Tibial nerve (tissue), 4 donors: ENCODE measurements around the gene CETN1. TPM values are rescaled to one million over a fixed set of nuclear protein-coding genes. Genes with fewer than 3 reads are reported as not detected.

Experiments
- DNase-seq, 2 donors: peaks; one replicate each; pipeline ENCODE4 v3.0.0-alpha.2; 2019; ENCODE audit warnings: low spot score in 2 of 2
- H3K27ac ChIP-seq, 4 donors: fragments of 200-600 bp; sonication (generic) in 3 of 4; one replicate each; pipeline ENCODE4 v1.5.1; 2017 to 2019; ENCODE audit warnings: mild to moderate bottlenecking in 1 of 4
- H3K27me3 ChIP-seq, 2 donors: fragments of 200-600 bp; sonication (generic) in 1 of 2; one replicate each; pipeline versions ENCODE4 v1.5.1 to v1.6.0; 2017 to 2019
- H3K36me3 ChIP-seq, 3 donors: fragments of 200-600 bp; sonication (generic); one replicate each; pipeline ENCODE4 v1.5.1; 2018 to 2019
- H3K4me1 ChIP-seq, 4 donors: fragments of 200-600 bp; sonication (generic) in 3 of 4; one replicate each; pipeline ENCODE4 v1.5.1; 2017 to 2019
- H3K4me3 ChIP-seq, 4 donors: fragments of 200-600 bp; sonication (generic) in 3 of 4; one replicate each; pipeline ENCODE4 v1.5.1; 2017 to 2019; ENCODE audit warnings: mild to moderate bottlenecking in 1 of 4, moderate library complexity in 1 of 4
- H3K9me3 ChIP-seq, 4 donors: fragments of 200-600 bp; sonication (generic) in 3 of 4; one replicate each; pipeline ENCODE4 v1.5.1; 2017 to 2019
- EP300 ChIP-seq, 2 donors: sonication (generic); formaldehyde crosslinking; IDR thresholded peaks; one replicate each; pipeline ENCODE4 v1.6.1; 2017; ENCODE audit warnings: antibody characterized with exemption in 2 of 2, mild to moderate bottlenecking in 1 of 2
- POLR2A ChIP-seq, 2 donors: fragments of 450-650 bp; IDR thresholded peaks; one replicate each; pipeline ENCODE4 v1.6.1; 2017; ENCODE audit warnings: antibody characterized with exemption in 2 of 2, mild to moderate bottlenecking in 2 of 2, moderate library complexity in 2 of 2
- WGBS, 2 donors: methylation state at CpG; one replicate each; pipeline ENCODE4 v1.1.5; 2018; 5-methylcytosine and 5-hydroxymethylcytosine counted together
- total RNA-seq, 4 donors: library from RNA; depleted of rRNA; stranded (reverse); fragments of >200 nt; gene quantifications; one replicate each; pipeline ENCODE4 v1.1.0, GENCODE V29; 2016
- TF ChIP-seq, protein P1 (sequence below), 5 experiments: fragments of 200-600 bp in 3 of 5; fragments of 450-650 bp in 2 of 5; sonication (generic) in 3 of 5; IDR thresholded peaks; one replicate each; pipeline ENCODE4 v1.5.1; 2016 to 2019; ENCODE audit warnings: antibody characterized with exemption in 5 of 5, mild to moderate bottlenecking in 3 of 5, moderate library complexity in 2 of 5

Gene CETN1
- total RNA-seq, 4 donors from 2014 or later = not detected

DNA sequence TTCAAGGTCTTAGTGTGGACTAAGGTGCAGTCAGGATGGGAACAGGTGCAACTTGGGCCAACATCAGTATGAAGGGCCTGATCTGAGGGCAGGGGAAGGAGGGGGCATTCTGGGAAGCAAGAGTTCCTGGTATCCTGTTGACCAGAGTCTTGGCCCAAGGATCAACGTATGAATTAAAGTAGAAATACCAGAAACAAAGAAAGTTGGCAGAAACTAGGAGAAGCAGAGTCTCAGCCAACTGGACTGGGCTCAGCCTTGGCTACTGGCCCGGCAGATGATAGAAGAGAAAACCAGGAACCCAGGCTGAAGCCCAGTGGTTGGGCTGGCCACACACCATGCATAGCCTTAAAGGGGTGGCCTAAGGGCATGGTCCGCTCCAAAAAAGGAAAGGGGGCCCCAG is 2.3 kb downstream of the CETN1 start:
- H3K4me1 ChIP-seq = no peaks in the 10 kb centered on the region
- whole genome bisulfite sequencing, 2 donors = 42 to 50% methylated on average over 3 of the region's 3 CpGs
- no peak overlapping the region for H3K27ac ChIP-seq
- H3K27me3 ChIP-seq = no peaks in the 10 kb centered on the region
- peaks cover 0 to 14% (median 0%) of the 10 kb centered on the region in 4 donors for H3K9me3 ChIP-seq
- DNase-seq = no peak
- no peaks in the 10 kb centered on the region for H3K36me3 ChIP-seq
- TF ChIP-seq POLR2A (IDR thresholded peaks at IDR 0.05) = no peak
- TF ChIP-seq, protein P1, sequence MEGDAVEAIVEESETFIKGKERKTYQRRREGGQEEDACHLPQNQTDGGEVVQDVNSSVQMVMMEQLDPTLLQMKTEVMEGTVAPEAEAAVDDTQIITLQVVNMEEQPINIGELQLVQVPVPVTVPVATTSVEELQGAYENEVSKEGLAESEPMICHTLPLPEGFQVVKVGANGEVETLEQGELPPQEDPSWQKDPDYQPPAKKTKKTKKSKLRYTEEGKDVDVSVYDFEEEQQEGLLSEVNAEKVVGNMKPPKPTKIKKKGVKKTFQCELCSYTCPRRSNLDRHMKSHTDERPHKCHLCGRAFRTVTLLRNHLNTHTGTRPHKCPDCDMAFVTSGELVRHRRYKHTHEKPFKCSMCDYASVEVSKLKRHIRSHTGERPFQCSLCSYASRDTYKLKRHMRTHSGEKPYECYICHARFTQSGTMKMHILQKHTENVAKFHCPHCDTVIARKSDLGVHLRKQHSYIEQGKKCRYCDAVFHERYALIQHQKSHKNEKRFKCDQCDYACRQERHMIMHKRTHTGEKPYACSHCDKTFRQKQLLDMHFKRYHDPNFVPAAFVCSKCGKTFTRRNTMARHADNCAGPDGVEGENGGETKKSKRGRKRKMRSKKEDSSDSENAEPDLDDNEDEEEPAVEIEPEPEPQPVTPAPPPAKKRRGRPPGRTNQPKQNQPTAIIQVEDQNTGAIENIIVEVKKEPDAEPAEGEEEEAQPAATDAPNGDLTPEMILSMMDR (IDR thresholded peaks at IDR 0.05) = no peak
- TF ChIP-seq EP300 (IDR thresholded peaks at IDR 0.05) = no peak
- H3K4me3 ChIP-seq = no peak overlapping the region

DNA sequence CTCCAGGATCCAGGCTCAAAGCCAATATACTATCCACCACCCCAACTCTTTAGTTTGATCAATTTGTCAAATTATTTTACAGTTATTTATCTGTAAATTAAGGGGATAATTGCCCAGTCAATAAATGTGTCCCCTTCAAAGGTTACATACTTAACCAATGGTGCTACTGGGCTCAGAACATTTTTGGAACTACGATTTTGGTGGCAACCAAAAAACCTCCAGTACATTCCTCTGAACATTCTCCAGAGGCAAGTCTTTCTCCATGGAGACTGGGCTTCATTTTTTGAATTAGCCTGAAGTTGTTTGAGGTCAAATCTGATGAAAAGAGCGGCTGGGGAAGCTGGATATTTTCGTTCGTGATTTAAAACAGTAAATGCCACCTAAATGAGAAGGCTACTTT is 14.9 kb downstream of the CETN1 start:
- Histone ChIP-seq H3K4me1 (peaks cover 0 to 11% (median 0%) of the 10 kb centered on the region in 4 donors), H3K27me3 (peaks cover 0 to 17% of the 10 kb centered on the region in 2 donors), H3K36me3 (no peaks in the 10 kb centered on the region), H3K27ac (no peak overlapping the region), H3K4me3 (no peak overlapping the region), H3K9me3 (peaks cover 0 to 8% (median 0%) of the 10 kb centered on the region in 4 donors)
- no peak for DNase-seq
- TF ChIP-seq, protein P1 (IDR thresholded peaks at IDR 0.05) = no peak
- no peak for TF ChIP-seq EP300 (IDR thresholded peaks at IDR 0.05)
- no peak for TF ChIP-seq POLR2A (IDR thresholded peaks at IDR 0.05)
- WGBS, 2 donors = 35 to 38% methylated on average over 4 of the region's 4 CpGs

DNA sequence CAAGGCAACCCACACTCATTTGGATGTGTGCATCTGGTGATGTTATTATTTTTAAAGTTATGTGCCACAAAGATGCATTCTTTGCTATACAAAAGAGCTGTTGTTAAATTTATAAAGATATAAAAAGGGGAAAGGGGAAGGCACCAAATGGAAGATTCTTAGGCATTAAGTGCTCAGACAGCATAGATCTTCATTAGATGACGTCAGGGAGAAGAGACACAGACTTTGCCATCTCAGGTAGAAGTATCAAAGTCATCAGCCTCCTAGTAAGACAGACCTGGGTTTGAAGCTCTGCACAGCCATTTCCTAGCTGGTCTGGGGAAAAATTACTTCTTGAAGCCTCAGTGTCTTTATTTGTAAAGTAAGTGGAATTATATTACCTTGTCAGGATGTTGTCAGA is 15.4 kb downstream of the CETN1 start:
- H3K36me3 ChIP-seq = no peaks in the 10 kb centered on the region
- peaks cover 0 to 17% of the 10 kb centered on the region in 2 donors for H3K27me3 ChIP-seq
- no peak overlapping the region for H3K4me3 ChIP-seq
- DNase-seq = no peak
- TF ChIP-seq POLR2A (IDR thresholded peaks at IDR 0.05) (no peak), EP300 (IDR thresholded peaks at IDR 0.05) (no peak)
- TF ChIP-seq, protein P1 (IDR thresholded peaks at IDR 0.05) = no peak
- peaks cover 0 to 3% (median 0%) of the 10 kb centered on the region in 4 donors for H3K9me3 ChIP-seq
- WGBS, 2 donors = 41 to 48% methylated on average over 1 of the region's 1 CpG
- H3K4me1 ChIP-seq = peaks cover 0 to 11% (median 0%) of the 10 kb centered on the region in 4 donors
- H3K27ac ChIP-seq = no peak overlapping the region

DNA sequence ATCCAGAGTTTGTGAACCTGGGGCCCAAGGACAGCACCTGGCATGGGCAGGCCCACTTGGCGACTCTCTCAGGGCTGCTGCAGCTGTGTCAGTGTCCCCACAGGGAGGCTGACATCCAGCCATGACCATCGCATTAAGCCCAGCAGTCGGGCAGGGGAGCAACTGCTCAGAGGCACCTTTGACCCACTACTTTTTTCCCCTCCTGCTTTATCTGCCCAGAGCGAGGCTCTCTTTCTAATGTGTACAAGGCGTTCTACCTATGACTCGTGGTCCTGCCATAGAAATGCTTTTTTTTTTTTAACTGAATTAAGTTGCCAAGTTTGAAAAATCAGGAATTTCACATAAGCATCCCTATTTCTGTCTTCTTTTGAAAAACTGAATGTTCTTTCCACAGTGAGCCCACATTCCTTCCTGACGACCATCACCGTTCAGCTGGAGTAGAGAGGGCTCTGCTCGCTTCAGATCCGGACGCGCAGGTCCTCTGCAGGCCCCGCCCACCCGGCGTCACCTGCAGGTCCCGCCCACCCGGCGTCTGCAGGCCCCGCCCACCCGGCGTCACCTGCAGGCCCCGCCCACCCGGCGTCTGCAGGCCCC is 16.2 kb downstream of the CETN1 start:
- peak overlapping the region in 1 of 4 donors; percentile 41 for H3K4me3 ChIP-seq
- no peak for DNase-seq
- H3K36me3 ChIP-seq = no peaks in the 10 kb centered on the region
- 15 to 28% methylated on average over 18 to 24 of the region's 24 CpGs for WGBS, 2 donors
- H3K9me3 ChIP-seq = no peaks in the 10 kb centered on the region
- TF ChIP-seq, protein P1 (IDR thresholded peaks at IDR 0.05) = no peak
- no peak for TF ChIP-seq EP300 (IDR thresholded peaks at IDR 0.05)
- no peak for TF ChIP-seq POLR2A (IDR thresholded peaks at IDR 0.05)
- no peak overlapping the region for H3K27ac ChIP-seq
- peaks cover 0 to 17% of the 10 kb centered on the region in 2 donors for H3K27me3 ChIP-seq
- peaks cover 0 to 11% (median 0%) of the 10 kb centered on the region in 4 donors for H3K4me1 ChIP-seq

DNA sequence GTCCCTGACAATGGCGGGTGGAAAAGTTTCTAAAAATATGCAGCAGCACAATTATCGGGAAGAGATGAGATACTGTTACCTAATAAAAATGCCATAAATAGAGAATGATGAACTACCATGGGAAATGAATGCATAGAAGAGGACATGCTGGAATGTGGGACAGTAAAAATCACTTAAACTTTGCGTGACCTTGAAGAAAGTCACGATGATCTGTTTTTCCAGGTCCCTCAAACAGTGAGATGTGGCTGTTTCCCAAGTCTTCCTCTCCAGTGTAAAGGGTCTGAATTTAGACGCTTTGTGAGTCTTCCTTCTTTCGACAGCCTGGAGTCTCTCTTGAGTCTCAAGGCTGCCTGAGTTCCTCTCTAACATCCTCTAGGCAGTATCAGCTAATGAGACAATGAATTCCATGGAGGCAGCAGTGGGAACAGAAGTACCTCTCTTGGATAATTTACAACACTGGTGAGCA is 18.0 kb downstream of the CETN1 start:
- Histone ChIP-seq H3K4me1 (peaks cover 0 to 11% (median 0%) of the 10 kb centered on the region in 4 donors), H3K27me3 (peaks cover 0 to 17% of the 10 kb centered on the region in 2 donors), H3K27ac (no peak overlapping the region), H3K4me3 (no peak overlapping the region), H3K36me3 (no peaks in the 10 kb centered on the region), H3K9me3 (no peaks in the 10 kb centered on the region)
- TF ChIP-seq EP300 (IDR thresholded peaks at IDR 0.05) (no peak), POLR2A (IDR thresholded peaks at IDR 0.05) (no peak)
- TF ChIP-seq, protein P1 (IDR thresholded peaks at IDR 0.05) = no peak
- 25 to 28% methylated on average over 6 of the region's 6 CpGs for whole genome bisulfite sequencing, 2 donors
- no peak for DNase-seq
